Osteoblast (primary cell): ENCODE data around the gene PEMT. TPM values are rescaled to one million over a fixed set of nuclear protein-coding genes. Genes with fewer than 3 reads are reported as not detected.

Experiments
- DNase-seq: peaks from one replicate; pipeline ENCODE4 v3.0.0; 2011; ENCODE audit warnings: low spot score, mixed read lengths; ENCODE audit not compliant: insufficient read length; ENCODE audit errors: missing footprints
- H2AFZ ChIP-seq: 2 replicates; pipeline ENCODE4 v1.6.0; 2011; ENCODE audit warnings: mild to moderate bottlenecking, low read length
- H3K27ac ChIP-seq: 2 replicates; pipeline ENCODE4 v1.5.1; 2011; ENCODE audit warnings: mild to moderate bottlenecking, low read depth, low read length, moderate library complexity
- H3K27me3 ChIP-seq: 2 replicates; pipeline ENCODE4 v1.6.0; 2012; ENCODE audit warnings: mild to moderate bottlenecking, control low read depth, inconsistent platforms, low read length, moderate library complexity; ENCODE audit not compliant: insufficient read depth
- H3K36me3 ChIP-seq: 2 replicates; pipeline ENCODE4 v1.5.1; 2011; ENCODE audit warnings: mild to moderate bottlenecking, low read length, control low read depth, moderate library complexity; ENCODE audit not compliant: insufficient read depth
- H3K4me1 ChIP-seq: 2 replicates; pipeline ENCODE4 v1.5.1; 2011; ENCODE audit warnings: mild to moderate bottlenecking, low read length, control low read depth, moderate library complexity; ENCODE audit not compliant: insufficient read depth
- H3K4me2 ChIP-seq: 2 replicates; pipeline ENCODE4 v1.6.0; 2011; ENCODE audit warnings: mild to moderate bottlenecking, low read length; ENCODE audit not compliant: insufficient read depth
- H3K4me3 ChIP-seq: fragments of 200-600 bp; sonication (generic); 3 replicates; pipeline ENCODE4 v1.5.1; 2012; ENCODE audit warnings: mild to moderate bottlenecking, low read length, inconsistent platforms; ENCODE audit not compliant: insufficient read depth
- H3K79me2 ChIP-seq: 2 replicates; pipeline ENCODE4 v1.6.0; 2012; ENCODE audit warnings: mild to moderate bottlenecking, low read length, control low read depth, inconsistent platforms; ENCODE audit not compliant: insufficient read depth
- H3K9me3 ChIP-seq: 2 replicates; pipeline ENCODE4 v1.5.1; 2011; ENCODE audit warnings: low read depth, low read length, control low read depth
- H4K20me1 ChIP-seq: 2 replicates; pipeline ENCODE4 v1.6.0; 2012; ENCODE audit warnings: mild to moderate bottlenecking, low read length, control low read depth; ENCODE audit not compliant: insufficient read depth
- CTCF ChIP-seq: IDR thresholded peaks from 2 replicates; pipeline ENCODE4 v1.5.1; 2011; ENCODE audit warnings: mild to moderate bottlenecking, low read depth, low read length, moderate library complexity; ENCODE audit errors: extremely low read depth
- total RNA-seq: library from RNA; depleted of rRNA; stranded (reverse); fragments of >200 nt; gene quantifications from 2 replicates; pipeline ENCODE4 v1.2.3, GENCODE V29; 2012

Gene PEMT
- total RNA-seq, 1 donor, result 26.4 TPM

GRCh38 chr17:17540935-17541639 is 50.4 kb downstream of the PEMT start:
- Histone ChIP-seq H3K4me2 (no peak overlapping the region), H3K9me3 (no peaks in the 10 kb centered on the region)

DNA sequence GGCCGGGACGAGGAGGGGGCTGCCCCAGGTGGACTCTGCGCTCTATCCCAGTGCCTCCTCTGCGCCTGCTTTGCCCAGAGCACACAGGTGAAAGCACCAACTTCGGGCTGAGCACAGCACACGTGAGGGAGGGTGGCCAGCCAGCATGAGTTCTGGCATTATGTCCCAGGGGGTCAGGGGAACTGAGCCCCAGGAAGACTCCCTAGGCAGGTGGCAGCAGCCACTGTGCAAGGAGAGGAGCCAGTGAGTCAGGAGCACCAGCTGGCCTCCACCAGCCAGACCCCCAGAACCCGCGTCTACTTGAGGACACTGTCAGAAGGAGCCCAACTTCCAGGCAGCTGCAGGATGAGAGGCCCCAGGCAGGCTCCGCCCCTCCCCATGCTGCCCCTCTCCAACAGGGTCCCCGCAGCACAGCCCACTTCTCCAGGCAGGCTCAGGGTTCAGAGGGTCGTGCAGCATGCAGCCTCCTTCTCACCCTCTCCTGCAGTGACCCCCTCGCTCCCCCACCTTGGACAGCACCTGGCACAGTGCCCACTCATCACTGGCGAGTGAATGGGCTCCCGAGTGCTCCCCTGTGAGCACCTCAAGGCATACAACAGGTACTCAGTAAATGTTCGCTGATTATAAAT is 51.1 kb downstream of the PEMT start:
- Histone ChIP-seq H3K36me3 (no peaks in the 10 kb centered on the region), H3K4me3 (no peak overlapping the region), H3K9me3 (no peaks in the 10 kb centered on the region), H3K4me1 (peaks cover 16% of the 10 kb centered on the region), H4K20me1 (peaks cover 2% of the 10 kb centered on the region), H2AFZ (no peak overlapping the region), H3K27ac (no peak overlapping the region), H3K4me2 (no peak overlapping the region), H3K27me3 (no peaks in the 10 kb centered on the region), H3K79me2 (no peaks in the 10 kb centered on the region)
- DNase-seq, result no peak
- no peak for TF ChIP-seq CTCF

More at GRCh38 chr17:17540935-17541639, 50.4 kb downstream of the PEMT start:
- no peaks in the 10 kb centered on the region for H3K79me2 ChIP-seq
- peak; percentile 76 for DNase-seq
- peaks cover 17% of the 10 kb centered on the region for H3K4me1 ChIP-seq
- no peak for TF ChIP-seq CTCF
- no peak overlapping the region for H2AFZ ChIP-seq
- no peaks in the 10 kb centered on the region for H3K27me3 ChIP-seq
- no peak overlapping the region for H3K4me3 ChIP-seq
- H4K20me1 ChIP-seq, result peaks cover 9% of the 10 kb centered on the region
- no peaks in the 10 kb centered on the region for H3K36me3 ChIP-seq
- H3K27ac ChIP-seq, result no peak overlapping the region

DNA sequence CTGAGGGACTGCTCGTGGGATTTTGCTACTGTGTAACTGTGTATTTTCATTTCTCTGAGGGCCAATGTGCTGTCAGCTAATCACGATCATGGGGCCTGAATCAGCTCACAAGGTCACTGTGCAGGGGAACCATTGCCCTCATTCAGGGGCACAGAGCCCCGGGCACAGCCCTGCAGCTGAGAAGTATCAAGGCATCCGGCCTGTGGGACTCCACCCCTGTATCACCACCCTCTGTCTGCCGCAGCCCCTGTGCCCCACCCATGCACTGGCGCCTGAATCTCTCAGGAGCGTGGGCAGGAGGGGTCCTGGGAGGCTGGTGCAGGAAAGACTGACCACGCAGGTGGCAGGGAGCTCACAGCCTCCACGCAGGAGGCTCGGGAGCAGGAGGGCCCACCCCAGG is 51.9 kb downstream of the PEMT start:
- Histone ChIP-seq H3K9me3 (no peaks in the 10 kb centered on the region), H3K4me2 (no peak overlapping the region), H3K36me3 (no peaks in the 10 kb centered on the region), H3K4me3 (no peak overlapping the region), H2AFZ (no peak overlapping the region), H3K4me1 (peaks cover 11% of the 10 kb centered on the region), H3K79me2 (no peaks in the 10 kb centered on the region), H3K27me3 (no peaks in the 10 kb centered on the region), H4K20me1 (no peaks in the 10 kb centered on the region), H3K27ac (no peak overlapping the region)
- TF ChIP-seq CTCF, result no peak
- DNase-seq, result no peak
